Gastroesophageal sphincter (tissue), 4 donors: Measurements from ENCODE around the gene SLC30A7. TPM values are rescaled to one million over a fixed set of nuclear protein-coding genes. Genes with fewer than 3 reads are reported as not detected.
"Not testable (repeated sequence)": the region's sequence is repeated elsewhere in the genome, so short reads cannot be mapped to it uniquely, and the experiment has no call there.

Source experiments
- ATAC-seq: fragments of 150-250 bp; one replicate; pipeline ENCODE4 v1.9.1; 2016; ENCODE audit warnings: mild to moderate bottlenecking, moderate library complexity
- H3K27ac ChIP-seq, 4 donors: fragments of 200-600 bp; sonication (generic) in 3 of 4; 1 replicate in 3 of 4; 2 replicates in 1 of 4; pipeline ENCODE4 v1.5.1; 2016 to 2019
- H3K27me3 ChIP-seq: fragments of 200-600 bp; sonication (generic); one replicate; pipeline ENCODE4 v1.5.1; 2019
- H3K36me3 ChIP-seq, 2 donors: fragments of 200-600 bp; sonication (generic); one replicate each; pipeline ENCODE4 v1.5.1; 2019; ENCODE audit warnings: control low read depth in 1 of 2
- H3K4me1 ChIP-seq, 3 donors: fragments of 200-600 bp; sonication (generic); 1 replicate in 2 of 3; 2 replicates in 1 of 3; pipeline ENCODE4 v1.5.1; 2016 to 2019; ENCODE audit warnings: control low read depth in 2 of 3
- H3K4me3 ChIP-seq, 2 donors: fragments of 200-600 bp; sonication (generic); one replicate each; pipeline ENCODE4 v1.5.1; 2019; ENCODE audit warnings: mild to moderate bottlenecking in 1 of 2, moderate library complexity in 1 of 2
- H3K9me3 ChIP-seq, 3 donors: fragments of 200-600 bp; sonication (generic); one replicate each; pipeline ENCODE4 v1.5.1; 2017 to 2019; ENCODE audit warnings: control low read depth in 2 of 3
- EP300 ChIP-seq: sonication (generic); formaldehyde crosslinking; IDR thresholded peaks from one replicate; pipeline ENCODE4 v1.6.1; 2017; ENCODE audit warnings: antibody characterized with exemption, mild to moderate bottlenecking
- POLR2A ChIP-seq, 2 donors: fragments of 450-650 bp; IDR thresholded peaks; one replicate each; pipeline ENCODE4 v1.6.1; 2017; ENCODE audit warnings: antibody characterized with exemption in 2 of 2, mild to moderate bottlenecking in 2 of 2, moderate library complexity in 1 of 2
- POLR2AphosphoS5 ChIP-seq: sonication (generic); formaldehyde crosslinking; IDR thresholded peaks from one replicate; pipeline ENCODE4 v1.6.1; 2017; ENCODE audit warnings: antibody characterized with exemption
- WGBS, 2 donors: methylation state at CpG; one replicate each; pipeline ENCODE4 v1.1.5; 2018; ENCODE audit warnings: low coverage in 1 of 2; 5-methylcytosine and 5-hydroxymethylcytosine counted together
- total RNA-seq, 4 donors: library from RNA; depleted of rRNA; stranded (reverse); fragments of >200 nt; gene quantifications; one replicate each; pipeline ENCODE4 v1.1.0, GENCODE V29; 2016
- TF ChIP-seq, protein P1 (sequence below), 4 experiments: fragments of 200-600 bp in 2 of 4; fragments of 450-650 bp in 2 of 4; sonication (generic) in 1 of 4; IDR thresholded peaks; one replicate each; pipeline ENCODE4 v1.5.1; 2017 to 2019; ENCODE audit warnings: antibody characterized with exemption in 4 of 4, mild to moderate bottlenecking in 2 of 4, moderate library complexity in 2 of 4

The SLC30A7 gene
- total RNA-seq, 4 donors from 2014 or later, result 11.2 to 19.8 (median 17.1) TPM

GRCh38 chr1:100879422-100879821 lies 16.5 kb upstream of the SLC30A7 start:
- Histone ChIP-seq H3K36me3 (peaks cover 0 to 17% of the 10 kb centered on the region in 2 donors), H3K9me3 (no peaks in the 10 kb centered on the region), H3K27ac (no peak overlapping the region), H3K4me3 (no peak overlapping the region), H3K4me1 (no peaks in the 10 kb centered on the region), H3K27me3 (no peaks in the 10 kb centered on the region)
- ATAC-seq, result no peak
- TF ChIP-seq POLR2AphosphoS5 (no peak), POLR2A (IDR thresholded peaks at IDR 0.05) (no peak), EP300 (no peak)
- TF ChIP-seq, protein P1, sequence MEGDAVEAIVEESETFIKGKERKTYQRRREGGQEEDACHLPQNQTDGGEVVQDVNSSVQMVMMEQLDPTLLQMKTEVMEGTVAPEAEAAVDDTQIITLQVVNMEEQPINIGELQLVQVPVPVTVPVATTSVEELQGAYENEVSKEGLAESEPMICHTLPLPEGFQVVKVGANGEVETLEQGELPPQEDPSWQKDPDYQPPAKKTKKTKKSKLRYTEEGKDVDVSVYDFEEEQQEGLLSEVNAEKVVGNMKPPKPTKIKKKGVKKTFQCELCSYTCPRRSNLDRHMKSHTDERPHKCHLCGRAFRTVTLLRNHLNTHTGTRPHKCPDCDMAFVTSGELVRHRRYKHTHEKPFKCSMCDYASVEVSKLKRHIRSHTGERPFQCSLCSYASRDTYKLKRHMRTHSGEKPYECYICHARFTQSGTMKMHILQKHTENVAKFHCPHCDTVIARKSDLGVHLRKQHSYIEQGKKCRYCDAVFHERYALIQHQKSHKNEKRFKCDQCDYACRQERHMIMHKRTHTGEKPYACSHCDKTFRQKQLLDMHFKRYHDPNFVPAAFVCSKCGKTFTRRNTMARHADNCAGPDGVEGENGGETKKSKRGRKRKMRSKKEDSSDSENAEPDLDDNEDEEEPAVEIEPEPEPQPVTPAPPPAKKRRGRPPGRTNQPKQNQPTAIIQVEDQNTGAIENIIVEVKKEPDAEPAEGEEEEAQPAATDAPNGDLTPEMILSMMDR (IDR thresholded peaks at IDR 0.05), result no peak

GRCh38 chr1:100881687-100882086 lies 14.2 kb upstream of the SLC30A7 start:
- ATAC-seq, result no peak
- 88 to 90% methylated on average over 2 to 3 of the region's 3 CpGs for WGBS, 2 donors

DNA sequence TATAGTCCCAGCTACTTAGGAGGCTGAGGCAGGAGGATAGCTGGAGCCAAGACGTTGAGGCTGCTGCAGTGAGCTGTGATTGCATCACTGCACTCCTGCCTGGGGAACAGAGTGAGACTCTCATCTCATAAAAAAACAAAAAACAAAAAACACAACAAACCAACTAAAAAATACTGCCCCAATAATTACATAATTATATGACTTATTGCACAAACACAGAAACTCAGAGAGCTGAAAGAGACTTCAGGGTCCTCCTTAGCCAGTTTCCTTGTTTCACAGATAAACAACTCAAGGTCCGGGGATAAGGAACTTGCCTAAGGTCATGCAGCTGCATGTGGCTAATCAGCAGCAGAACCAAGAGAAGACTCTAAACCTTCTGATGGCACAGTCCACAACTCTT lies 13.2 kb upstream of the SLC30A7 start:
- Histone ChIP-seq H3K4me3 (no peak overlapping the region), H3K27me3 (no peaks in the 10 kb centered on the region), H3K36me3 (peaks cover 0 to 10% of the 10 kb centered on the region in 2 donors), H3K4me1 (no peaks in the 10 kb centered on the region), H3K9me3 (no peaks in the 10 kb centered on the region), H3K27ac (no peak overlapping the region)
- 63 to 71% methylated on average over 1 to 2 of the region's 2 CpGs for WGBS, 2 donors
- ATAC-seq, result peak; percentile 67
- TF ChIP-seq POLR2A (IDR thresholded peaks at IDR 0.05) (no peak), POLR2AphosphoS5 (no peak), EP300 (no peak)
- TF ChIP-seq, protein P1 (IDR thresholded peaks at IDR 0.05), result no peak

More at GRCh38 chr1:100881687-100882086, 14.2 kb upstream of the SLC30A7 start:
- TF ChIP-seq, protein P1 (IDR thresholded peaks at IDR 0.05), result no peak
- TF ChIP-seq EP300 (no peak), POLR2A (IDR thresholded peaks at IDR 0.05) (no peak), POLR2AphosphoS5 (no peak)
- no peak overlapping the region for H3K4me3 ChIP-seq
- no peaks in the 10 kb centered on the region for H3K27me3 ChIP-seq
- H3K36me3 ChIP-seq, result peaks cover 0 to 12% of the 10 kb centered on the region in 2 donors
- no peaks in the 10 kb centered on the region for H3K4me1 ChIP-seq
- H3K9me3 ChIP-seq, result no peaks in the 10 kb centered on the region
- H3K27ac ChIP-seq, result no peak overlapping the region

- ATAC-seq, result no peak
- WGBS, 2 donors, result 73 to 75% methylated on average over 4 of the region's 4 CpGs
- no peaks in the 10 kb centered on the region for H3K27me3 ChIP-seq
Observed at GRCh38 chr1:100883963-100884362, 11.9 kb upstream of the SLC30A7 start.

DNA sequence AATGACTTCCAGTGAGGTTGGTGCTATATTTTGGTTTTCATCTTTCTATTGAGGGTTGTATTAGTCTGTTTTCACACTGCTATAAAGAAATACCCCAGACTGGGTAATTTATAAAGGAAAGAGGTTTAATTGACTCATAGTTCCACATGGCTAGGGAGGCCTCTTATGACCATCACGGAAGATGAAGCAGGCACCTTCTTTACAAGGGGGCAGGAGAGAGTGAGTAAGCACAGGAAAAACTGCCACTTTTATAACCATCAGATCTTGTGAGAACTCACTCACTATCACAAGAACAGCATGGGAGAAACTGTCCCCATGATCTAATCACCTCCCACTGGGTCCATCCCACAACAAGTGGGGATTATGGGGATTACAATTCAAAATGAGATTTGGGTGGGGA lies 6.9 kb upstream of the SLC30A7 start:
- H3K27me3 ChIP-seq, H3K36me3 ChIP-seq, H3K4me3 ChIP-seq, ATAC-seq, H3K9me3 ChIP-seq, H3K27ac ChIP-seq: not testable (repeated sequence)
- WGBS, 2 donors, result 100% methylated on average over 1 of the region's 1 CpG; no CpG with 5 or more reads in 1 of the 2 donors
- peaks cover 0 to 37% (median 0%) of the 10 kb centered on the region in 3 donors for H3K4me1 ChIP-seq

More at GRCh38 chr1:100883963-100884362, 11.9 kb upstream of the SLC30A7 start:
- Histone ChIP-seq H3K36me3 (peaks cover 0 to 8% of the 10 kb centered on the region in 2 donors), H3K4me3 (no peak overlapping the region), H3K9me3 (no peaks in the 10 kb centered on the region), H3K4me1 (no peaks in the 10 kb centered on the region), H3K27ac (no peak overlapping the region)
- TF ChIP-seq, protein P1 (IDR thresholded peaks at IDR 0.05), result no peak
- TF ChIP-seq EP300 (no peak), POLR2AphosphoS5 (no peak), POLR2A (IDR thresholded peaks at IDR 0.05) (no peak)

DNA sequence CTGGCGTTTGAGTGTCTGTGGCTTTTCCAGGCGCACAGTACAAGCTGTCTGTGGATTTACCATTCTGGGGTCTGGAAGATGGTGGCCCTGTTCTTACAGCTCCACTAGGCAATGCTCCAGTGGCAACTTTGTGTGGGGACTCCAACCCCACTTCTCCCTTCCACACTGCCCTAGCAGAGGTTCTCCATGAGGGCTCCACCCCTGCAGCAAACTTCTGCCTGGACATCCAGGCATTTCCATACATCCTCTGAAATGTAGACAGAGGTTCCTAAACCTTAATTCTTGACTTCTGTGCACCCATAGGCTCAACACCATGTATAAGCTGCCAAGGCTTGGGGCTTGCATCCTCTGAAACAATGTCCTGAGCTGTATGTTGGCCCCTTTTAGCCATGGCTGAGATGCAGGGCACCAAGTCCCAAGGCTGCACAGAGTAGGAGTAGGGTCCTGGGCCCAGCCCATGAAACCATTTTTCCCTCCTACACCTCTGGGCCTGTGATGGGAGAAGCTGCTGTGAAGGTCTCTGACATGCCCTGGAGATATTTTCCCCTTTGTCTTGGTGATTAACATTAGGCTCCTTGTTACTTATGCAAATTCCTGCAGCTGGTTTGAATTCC lies 5.9 kb upstream of the SLC30A7 start:
- WGBS, 2 donors, result 100% methylated on average over 1 to 2 of the region's 2 CpGs
- ATAC-seq, H3K27me3 ChIP-seq, H3K4me3 ChIP-seq, H3K27ac ChIP-seq, H3K36me3 ChIP-seq, H3K9me3 ChIP-seq: not testable (repeated sequence)
- peaks cover 0 to 42% (median 0%) of the 10 kb centered on the region in 3 donors for H3K4me1 ChIP-seq
